Right lobe of liver (tissue), 4 donors: ENCODE data around the gene ATP5F1E.

Experiments used
- CTCF ChIP-seq, 4 donors: fragments of 200-600 bp in 3 of 4; fragments of 450-650 bp in 1 of 4; IDR thresholded peaks; one replicate each; pipeline versions ENCODE4 v1.5.1 to v1.8.0; 2016 to 2022; ENCODE audit warnings: antibody characterized with exemption in 4 of 4, mild to moderate bottlenecking in 2 of 4
- POLR2A ChIP-seq: fragments of 450-650 bp; IDR thresholded peaks from one replicate; pipeline ENCODE4 v1.6.1; 2017; ENCODE audit warnings: antibody characterized with exemption, mild to moderate bottlenecking
- donor health status: DM: no; HTN: no; CAD: no.
- donor health status: DM: no; HTN: no; CAD: no.
- donor health status: DM: no; HTN: yes; CAD: no.

DNA sequence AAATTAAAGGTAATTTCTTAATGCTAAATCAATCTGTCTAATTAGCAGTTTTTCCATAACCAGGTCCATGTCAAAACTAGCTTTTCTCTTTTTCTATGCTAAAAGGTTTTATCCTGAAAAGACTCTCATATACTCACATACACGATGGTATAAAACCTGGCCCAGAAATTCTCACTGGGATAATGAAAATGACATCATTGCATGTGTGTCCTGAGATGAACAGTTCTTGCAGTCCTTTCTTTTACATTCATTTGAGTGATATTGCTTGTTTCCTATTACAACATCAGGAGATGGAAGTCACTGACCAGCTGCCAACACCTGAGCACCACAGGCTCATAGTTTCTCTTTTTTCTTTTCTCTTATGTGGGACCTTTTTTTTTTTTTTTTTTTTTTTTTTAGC is 18.3 kb upstream of the ATP5F1E start:
- TF ChIP-seq POLR2A = no peak
- no peak for TF ChIP-seq CTCF (IDR thresholded peaks at IDR 0.05)
